ENCODE measurements around the gene RGS1. TPM values are rescaled to one million over a fixed set of nuclear protein-coding genes. Genes with fewer than 3 reads are reported as not detected.

The RGS1 gene
- total and polyA plus RNA-seq, 2 experiments from 2014 or later, result 0.12 TPM; not detected in 1

DNA sequence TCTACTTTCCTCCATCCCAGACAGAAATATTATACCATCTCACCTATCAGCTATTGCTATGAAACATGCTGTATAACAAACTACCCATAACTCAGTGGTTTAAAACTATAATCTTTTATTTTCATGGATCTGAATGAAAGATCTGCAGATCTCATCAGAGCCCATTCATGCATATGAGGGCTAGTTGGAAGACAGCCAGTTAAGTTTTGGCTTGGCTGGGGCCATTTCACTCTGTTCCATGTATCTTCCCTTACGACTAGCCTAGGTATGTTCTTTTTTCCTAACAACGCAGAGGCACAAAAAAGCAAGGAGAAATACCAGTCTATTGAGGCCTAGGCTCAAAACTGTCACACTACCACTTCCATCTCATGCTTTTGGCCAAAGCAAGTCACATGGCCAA lies 28.1 kb upstream of the RGS1 start:
- H3K4me1 ChIP-seq (ENCODE audit: low read depth), result peaks cover 4% of the 10 kb centered on the region
- H3K4me3 ChIP-seq, result no peak overlapping the region
- H3K36me3 ChIP-seq, result no peaks in the 10 kb centered on the region
- no peak overlapping the region for H3K27ac ChIP-seq
- TF ChIP-seq, protein P1, sequence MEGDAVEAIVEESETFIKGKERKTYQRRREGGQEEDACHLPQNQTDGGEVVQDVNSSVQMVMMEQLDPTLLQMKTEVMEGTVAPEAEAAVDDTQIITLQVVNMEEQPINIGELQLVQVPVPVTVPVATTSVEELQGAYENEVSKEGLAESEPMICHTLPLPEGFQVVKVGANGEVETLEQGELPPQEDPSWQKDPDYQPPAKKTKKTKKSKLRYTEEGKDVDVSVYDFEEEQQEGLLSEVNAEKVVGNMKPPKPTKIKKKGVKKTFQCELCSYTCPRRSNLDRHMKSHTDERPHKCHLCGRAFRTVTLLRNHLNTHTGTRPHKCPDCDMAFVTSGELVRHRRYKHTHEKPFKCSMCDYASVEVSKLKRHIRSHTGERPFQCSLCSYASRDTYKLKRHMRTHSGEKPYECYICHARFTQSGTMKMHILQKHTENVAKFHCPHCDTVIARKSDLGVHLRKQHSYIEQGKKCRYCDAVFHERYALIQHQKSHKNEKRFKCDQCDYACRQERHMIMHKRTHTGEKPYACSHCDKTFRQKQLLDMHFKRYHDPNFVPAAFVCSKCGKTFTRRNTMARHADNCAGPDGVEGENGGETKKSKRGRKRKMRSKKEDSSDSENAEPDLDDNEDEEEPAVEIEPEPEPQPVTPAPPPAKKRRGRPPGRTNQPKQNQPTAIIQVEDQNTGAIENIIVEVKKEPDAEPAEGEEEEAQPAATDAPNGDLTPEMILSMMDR (IDR thresholded peaks at IDR 0.05; ENCODE audit: low read depth, low read length), result no peak
- DNase-seq (ENCODE audit: low read depth in 1 of 2, low spot score in 1 of 2), result no peak
- no peaks in the 10 kb centered on the region for H3K27me3 ChIP-seq
- no peaks in the 10 kb centered on the region for H3K9me3 ChIP-seq (ENCODE audit: low read depth)

DNA sequence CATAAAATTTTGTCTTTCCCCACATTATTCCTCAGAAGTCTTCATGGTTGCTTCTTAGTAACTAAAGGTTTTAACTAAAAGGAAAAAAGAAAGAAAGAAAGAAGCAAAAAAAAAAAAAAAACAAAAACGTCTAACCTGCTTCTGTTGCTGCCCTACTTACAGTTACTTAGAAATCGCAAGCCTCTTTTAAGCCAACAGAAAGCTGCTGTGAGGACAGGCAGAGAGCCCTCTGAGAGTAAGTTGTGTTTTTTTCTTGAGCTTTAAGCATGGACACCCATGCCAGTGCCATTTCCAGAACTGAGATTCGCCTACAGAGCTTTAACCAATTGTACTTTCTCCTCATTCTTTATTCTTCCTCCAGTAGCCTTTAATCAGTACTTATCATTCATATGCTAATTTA lies 25.6 kb upstream of the RGS1 start:
- Histone ChIP-seq H3K27me3 (no peaks in the 10 kb centered on the region), H3K27ac (no peak overlapping the region), H3K4me3 (no peak overlapping the region), H3K9me3 (ENCODE audit: low read depth) (no peaks in the 10 kb centered on the region), H3K36me3 (no peaks in the 10 kb centered on the region), H3K4me1 (ENCODE audit: low read depth) (peaks cover 4% of the 10 kb centered on the region)
- no peak for DNase-seq (ENCODE audit: low read depth in 1 of 2, low spot score in 1 of 2)
- TF ChIP-seq, protein P1 (IDR thresholded peaks at IDR 0.05; ENCODE audit: low read depth, low read length), result no peak

DNA sequence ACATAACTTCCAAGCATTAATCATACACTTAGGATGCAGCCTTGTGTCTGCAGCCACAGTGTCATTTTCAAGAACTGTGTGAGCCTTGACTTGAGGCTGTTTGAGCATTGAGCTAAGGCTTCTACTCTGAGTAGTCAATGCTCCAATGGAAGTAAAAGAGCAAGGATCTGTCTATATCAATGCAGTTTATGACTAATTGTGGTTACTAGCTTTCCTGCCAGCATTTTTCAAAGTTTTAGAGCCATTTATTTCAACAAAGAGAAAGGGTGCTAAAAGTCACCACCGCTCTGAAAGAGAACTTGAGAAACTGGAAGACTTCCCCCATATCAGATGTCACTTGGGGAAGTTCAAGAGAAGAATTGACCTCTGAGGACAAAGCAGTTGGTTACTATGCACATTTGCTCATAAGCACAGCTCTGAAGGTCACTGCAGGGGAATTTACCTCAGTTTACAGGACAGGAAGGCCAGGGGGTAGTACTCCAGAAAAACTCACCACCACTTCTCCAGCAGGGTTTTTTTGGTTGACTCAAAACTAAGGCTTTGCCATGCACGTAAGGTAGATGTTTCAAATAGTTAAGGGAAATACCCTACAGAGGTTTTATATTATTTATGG lies 24.5 kb upstream of the RGS1 start:
- DNase-seq (ENCODE audit: low read depth in 1 of 2, low spot score in 1 of 2), result peak in 1 of 2 donors; percentile 85
- Histone ChIP-seq H3K4me1 (ENCODE audit: low read depth) (peaks cover 4% of the 10 kb centered on the region), H3K27ac (no peak overlapping the region)

DNA sequence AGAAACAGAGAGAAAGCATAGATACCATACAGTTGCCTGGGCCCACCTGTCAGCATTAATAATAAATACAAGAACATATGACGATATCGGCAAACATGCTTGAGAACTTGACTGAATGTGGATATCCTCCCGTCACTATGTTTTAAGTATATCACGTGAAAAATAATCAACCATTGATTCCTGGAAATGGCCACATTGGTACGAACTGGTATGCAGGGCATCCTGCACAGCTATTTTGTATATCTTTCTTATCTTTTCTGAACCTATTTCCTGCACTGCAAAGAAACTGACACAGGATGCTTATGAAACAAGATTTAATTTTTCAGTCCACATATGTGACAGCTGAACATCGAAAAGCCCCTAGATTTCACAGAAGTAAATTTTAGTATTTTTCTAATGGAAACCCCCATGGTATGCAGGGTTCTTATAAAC lies 22.8 kb upstream of the RGS1 start:
- Histone ChIP-seq H3K27ac (no peak overlapping the region), H3K27me3 (no peaks in the 10 kb centered on the region), H3K9me3 (ENCODE audit: low read depth) (no peaks in the 10 kb centered on the region), H3K4me3 (no peak overlapping the region), H3K36me3 (no peaks in the 10 kb centered on the region), H3K4me1 (ENCODE audit: low read depth) (no peaks in the 10 kb centered on the region)
- TF ChIP-seq, protein P1 (IDR thresholded peaks at IDR 0.05; ENCODE audit: low read depth, low read length), result no peak
- DNase-seq (ENCODE audit: low read depth in 1 of 2, low spot score in 1 of 2), result no peak

More for the DNA sequence above, 24.5 kb upstream of the RGS1 start:
- TF ChIP-seq, protein P1 (IDR thresholded peaks at IDR 0.05; ENCODE audit: low read depth, low read length), result no peak
- no peaks in the 10 kb centered on the region for H3K36me3 ChIP-seq
- H3K9me3 ChIP-seq (ENCODE audit: low read depth), result no peaks in the 10 kb centered on the region
- H3K4me3 ChIP-seq, result no peak overlapping the region
- H3K27me3 ChIP-seq, result no peaks in the 10 kb centered on the region

DNA sequence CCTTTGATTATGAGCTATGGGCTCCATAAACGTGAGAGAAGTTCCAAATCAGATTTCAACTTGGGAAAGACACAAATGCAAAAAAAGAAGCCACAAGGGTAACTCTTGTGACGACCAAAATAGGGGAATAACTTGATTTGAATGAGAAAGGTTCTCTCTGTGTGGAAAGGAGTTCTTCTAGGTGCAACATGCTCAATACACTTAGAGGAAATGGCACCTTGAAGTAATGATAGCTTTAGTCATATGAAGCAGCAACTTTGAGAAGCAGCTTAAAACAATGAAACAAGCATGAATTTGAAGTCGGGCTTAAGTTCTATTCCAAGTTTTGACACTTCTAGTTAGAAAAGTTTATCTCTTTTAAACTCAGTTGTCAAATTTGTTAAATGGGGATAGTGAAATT lies 21.8 kb upstream of the RGS1 start:
- DNase-seq (ENCODE audit: low read depth in 1 of 2, low spot score in 1 of 2), result no peak
- Histone ChIP-seq H3K4me3 (no peak overlapping the region), H3K27ac (no peak overlapping the region), H3K4me1 (ENCODE audit: low read depth) (no peaks in the 10 kb centered on the region), H3K27me3 (no peaks in the 10 kb centered on the region), H3K9me3 (ENCODE audit: low read depth) (no peaks in the 10 kb centered on the region), H3K36me3 (no peaks in the 10 kb centered on the region)
- TF ChIP-seq, protein P1 (IDR thresholded peaks at IDR 0.05; ENCODE audit: low read depth, low read length), result no peak
